HG03039 (cell line): ENCODE measurements around the gene IL1RAP.
A peak's percentile ranks its signal among the peaks of the same experiment; 100 is the strongest.
"Not testable (repeated sequence)": the region's sequence is repeated elsewhere in the genome, so short reads cannot be mapped to it uniquely, and the experiment has no call there.

Experiments
- ATAC-seq: cut with Tn5 transposase; IDR thresholded peaks from one replicate; pipeline ENCODE4 v1.9.1; 2021; ENCODE audit warnings: mild to moderate bottlenecking, moderate library complexity; ENCODE audit not compliant: unreplicated experiment

The IL1RAP gene

GRCh38 chr3:190513409-190514370 is at the start of gene IL1RAP:
Gene IL1RAP, plus strand, starts transcription at chr3:190514085. Its CDS starts 50,205 bp downstream, at chr3:190564290.
- ATAC-seq = peak; percentile 100

GRCh38 chr3:190467922-190468321 is 46.0 kb upstream of the IL1RAP start:
- ATAC-seq = no peak

- not testable (repeated sequence) for ATAC-seq
These were observed 40.6 kb upstream of the IL1RAP start for GRCh38 chr3:190473261-190473660.

- ATAC-seq = no peak
These were observed 32.1 kb upstream of the IL1RAP start for GRCh38 chr3:190481779-190482178.

- ATAC-seq = no peak
These were observed 27.9 kb upstream of the IL1RAP start for GRCh38 chr3:190485830-190486532.

- ATAC-seq = no peak
These were observed 27.4 kb upstream of the IL1RAP start for GRCh38 chr3:190486533-190486864.

GRCh38 chr3:190486908-190487607 is 26.8 kb upstream of the IL1RAP start:
- no peak for ATAC-seq

GRCh38 chr3:190491533-190492054 is 22.3 kb upstream of the IL1RAP start:
- ATAC-seq = no peak

- no peak for ATAC-seq
These were observed 21.8 kb upstream of the IL1RAP start for GRCh38 chr3:190492129-190492528.

- no peak for ATAC-seq
These were observed 20.9 kb upstream of the IL1RAP start for GRCh38 chr3:190492966-190493365.

GRCh38 chr3:190494907-190495306 is 19.0 kb upstream of the IL1RAP start:
- ATAC-seq = no peak

- no peak for ATAC-seq
These were observed 18.5 kb upstream of the IL1RAP start for GRCh38 chr3:190495354-190495753.

- no peak for ATAC-seq
These were observed 18.1 kb upstream of the IL1RAP start for GRCh38 chr3:190495796-190496195.

GRCh38 chr3:190496859-190497258 is 17.0 kb upstream of the IL1RAP start:
- no peak for ATAC-seq

- no peak for ATAC-seq
These were observed 16.1 kb upstream of the IL1RAP start for GRCh38 chr3:190497811-190498210.

GRCh38 chr3:190498293-190498692 is 15.6 kb upstream of the IL1RAP start:
- no peak for ATAC-seq

GRCh38 chr3:190499122-190499521 is 14.8 kb upstream of the IL1RAP start:
- no peak for ATAC-seq

- no peak for ATAC-seq
These were observed 10.9 kb upstream of the IL1RAP start for GRCh38 chr3:190502946-190503345.

GRCh38 chr3:190504354-190505125 is 9.3 kb upstream of the IL1RAP start:
- ATAC-seq = no peak

GRCh38 chr3:190505381-190506003 is 8.4 kb upstream of the IL1RAP start:
- no peak for ATAC-seq
